ENCODE results near the gene ABCA7.

DNA sequence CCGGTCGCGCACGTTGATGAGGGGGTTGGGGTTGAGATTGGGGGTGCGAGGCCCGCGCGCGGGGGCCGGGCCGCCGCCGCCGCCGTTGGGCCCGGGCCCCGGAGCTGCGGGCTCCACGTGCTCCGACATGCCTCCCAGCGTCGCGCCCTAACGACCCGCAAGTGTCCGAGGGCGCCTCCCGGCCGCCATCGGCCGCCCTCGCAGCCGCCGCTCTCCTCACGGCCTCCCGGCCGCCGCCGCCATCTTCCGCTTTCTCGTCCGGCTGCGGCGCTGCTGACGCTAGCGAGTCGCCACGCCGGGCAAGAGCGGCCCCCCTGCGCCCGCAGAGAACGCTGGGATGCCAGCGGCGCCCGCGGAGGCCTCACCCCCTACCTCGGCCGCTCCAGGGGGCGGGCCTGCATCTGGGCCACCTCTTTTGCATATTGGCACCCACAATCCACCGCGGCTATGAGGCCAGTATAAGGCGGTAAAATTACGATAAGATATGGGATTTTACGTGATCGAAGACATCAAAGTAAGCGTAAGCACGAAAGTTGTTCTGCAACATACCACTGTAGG, 19.0 kb upstream of the ABCA7 start, which contains the start of gene TMEM259:
- TF ChIP-seq POLR2A (IDR thresholded peaks at IDR 0.05): peak; percentile 64 to 86
- TF ChIP-seq, protein P1, sequence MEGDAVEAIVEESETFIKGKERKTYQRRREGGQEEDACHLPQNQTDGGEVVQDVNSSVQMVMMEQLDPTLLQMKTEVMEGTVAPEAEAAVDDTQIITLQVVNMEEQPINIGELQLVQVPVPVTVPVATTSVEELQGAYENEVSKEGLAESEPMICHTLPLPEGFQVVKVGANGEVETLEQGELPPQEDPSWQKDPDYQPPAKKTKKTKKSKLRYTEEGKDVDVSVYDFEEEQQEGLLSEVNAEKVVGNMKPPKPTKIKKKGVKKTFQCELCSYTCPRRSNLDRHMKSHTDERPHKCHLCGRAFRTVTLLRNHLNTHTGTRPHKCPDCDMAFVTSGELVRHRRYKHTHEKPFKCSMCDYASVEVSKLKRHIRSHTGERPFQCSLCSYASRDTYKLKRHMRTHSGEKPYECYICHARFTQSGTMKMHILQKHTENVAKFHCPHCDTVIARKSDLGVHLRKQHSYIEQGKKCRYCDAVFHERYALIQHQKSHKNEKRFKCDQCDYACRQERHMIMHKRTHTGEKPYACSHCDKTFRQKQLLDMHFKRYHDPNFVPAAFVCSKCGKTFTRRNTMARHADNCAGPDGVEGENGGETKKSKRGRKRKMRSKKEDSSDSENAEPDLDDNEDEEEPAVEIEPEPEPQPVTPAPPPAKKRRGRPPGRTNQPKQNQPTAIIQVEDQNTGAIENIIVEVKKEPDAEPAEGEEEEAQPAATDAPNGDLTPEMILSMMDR (IDR thresholded peaks at IDR 0.05): no peak

Data from adrenal gland (tissue), 5 donors.